Ovary (tissue), 3 donors: ENCODE results near the gene CCDC141.

Source experiments
- EP300 ChIP-seq: sonication (generic); formaldehyde crosslinking; IDR thresholded peaks from one replicate; pipeline ENCODE4 v1.6.1; 2017; ENCODE audit warnings: antibody characterized with exemption
- POLR2A ChIP-seq: fragments of 450-650 bp; IDR thresholded peaks from one replicate; pipeline ENCODE4 v1.6.1; 2017; ENCODE audit warnings: antibody characterized with exemption, mild to moderate bottlenecking, moderate library complexity
- TF ChIP-seq, protein P1 (sequence below), 3 donors: fragments of 450-650 bp in 2 of 3; fragments of 200-600 bp in 1 of 3; IDR thresholded peaks; one replicate each; pipeline versions ENCODE4 v1.5.1 to v1.8.0; 2016 to 2022; ENCODE audit warnings: antibody characterized with exemption in 3 of 3, mild to moderate bottlenecking in 1 of 3
- donor health status: DM: no; HTN: no; CAD: no.

DNA sequence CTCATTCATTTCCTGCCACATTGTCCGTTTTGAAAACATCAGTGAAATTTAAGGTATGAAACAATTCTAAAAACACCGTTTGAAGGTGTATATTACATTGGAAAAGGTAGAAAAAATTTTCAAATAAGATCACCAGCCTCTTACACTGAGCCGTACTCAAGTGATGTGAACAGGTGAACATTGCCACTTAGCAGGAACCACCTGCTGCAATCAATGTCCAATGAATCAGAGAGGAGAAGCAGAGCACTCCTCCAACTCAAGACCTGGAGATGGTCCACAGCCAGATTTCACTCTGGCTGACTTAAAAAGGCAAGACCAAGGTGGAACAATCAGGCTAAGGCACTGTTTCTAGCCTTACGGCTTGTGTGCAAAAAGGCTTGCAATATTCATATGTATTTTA lies 132.4 kb downstream of the CCDC141 start:
- no peak for TF ChIP-seq POLR2A
- TF ChIP-seq, protein P1, sequence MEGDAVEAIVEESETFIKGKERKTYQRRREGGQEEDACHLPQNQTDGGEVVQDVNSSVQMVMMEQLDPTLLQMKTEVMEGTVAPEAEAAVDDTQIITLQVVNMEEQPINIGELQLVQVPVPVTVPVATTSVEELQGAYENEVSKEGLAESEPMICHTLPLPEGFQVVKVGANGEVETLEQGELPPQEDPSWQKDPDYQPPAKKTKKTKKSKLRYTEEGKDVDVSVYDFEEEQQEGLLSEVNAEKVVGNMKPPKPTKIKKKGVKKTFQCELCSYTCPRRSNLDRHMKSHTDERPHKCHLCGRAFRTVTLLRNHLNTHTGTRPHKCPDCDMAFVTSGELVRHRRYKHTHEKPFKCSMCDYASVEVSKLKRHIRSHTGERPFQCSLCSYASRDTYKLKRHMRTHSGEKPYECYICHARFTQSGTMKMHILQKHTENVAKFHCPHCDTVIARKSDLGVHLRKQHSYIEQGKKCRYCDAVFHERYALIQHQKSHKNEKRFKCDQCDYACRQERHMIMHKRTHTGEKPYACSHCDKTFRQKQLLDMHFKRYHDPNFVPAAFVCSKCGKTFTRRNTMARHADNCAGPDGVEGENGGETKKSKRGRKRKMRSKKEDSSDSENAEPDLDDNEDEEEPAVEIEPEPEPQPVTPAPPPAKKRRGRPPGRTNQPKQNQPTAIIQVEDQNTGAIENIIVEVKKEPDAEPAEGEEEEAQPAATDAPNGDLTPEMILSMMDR (IDR thresholded peaks at IDR 0.05) = no peak
- TF ChIP-seq EP300 = no peak
